C1 segment of cervical spinal cord (tissue), 14 donors: Measurements from ENCODE around the gene ZNF230.

Experiments used
- DNase-seq, 14 donors: peaks; one replicate each; lab custom pipeline; 2025; lab: John Stamatoyannopoulos, UW

The ZNF230 gene

GRCh38 chr19:44002566-44003460 is at the start of gene ZNF230:
ZNF230 (plus strand) TSS chr19:44002957; CDS start chr19:44007079, 4,122 bp downstream.
- DNase-seq, result peak; percentile 43 to 94 (median 88)

- no peak for DNase-seq
Measured at GRCh38 chr19:43956827-43957226, 45.9 kb upstream of the ZNF230 start.

- no peak for DNase-seq
Measured at GRCh38 chr19:43957891-43958290, 44.9 kb upstream of the ZNF230 start.

GRCh38 chr19:43960411-43960810 is 42.3 kb upstream of the ZNF230 start:
- DNase-seq, result no peak

- no peak for DNase-seq
Measured at GRCh38 chr19:43966079-43966694, 36.6 kb upstream of the ZNF230 start.

GRCh38 chr19:43976732-43977131 is 26.0 kb upstream of the ZNF230 start:
- no peak for DNase-seq

- DNase-seq, result no peak
Measured at GRCh38 chr19:43983544-43983911, 19.2 kb upstream of the ZNF230 start.

GRCh38 chr19:43983912-43984686 is 18.7 kb upstream of the ZNF230 start, which contains the start of gene ZNF155:
ZNF155 (plus strand) TSS chr19:43984188; CDS start chr19:43988544, 4,356 bp downstream.
- DNase-seq, result peak; percentile 42 to 93 (median 88)

- peak in 4 of 14 donors; percentile 10 to 35 (median 23) for DNase-seq
Measured at GRCh38 chr19:43984687-43985000, 18.1 kb upstream of the ZNF230 start.

GRCh38 chr19:43997631-43998290 is 5.0 kb upstream of the ZNF230 start:
- no peak for DNase-seq

GRCh38 chr19:44002212-44002565 is 568 bp upstream of the ZNF230 start:
- no peak for DNase-seq

- peak in 2 of 14 donors; percentile 17 to 28 for DNase-seq
Measured at GRCh38 chr19:44003461-44004009, 778 bp downstream of the ZNF230 start.

GRCh38 chr19:44005973-44006372 is 3.2 kb downstream of the ZNF230 start:
- no peak for DNase-seq

GRCh38 chr19:44007473-44007872 is 4.7 kb downstream of the ZNF230 start:
- DNase-seq, result no peak

GRCh38 chr19:44010468-44010867 is 7.7 kb downstream of the ZNF230 start:
- no peak for DNase-seq

- DNase-seq, result no peak
Measured at GRCh38 chr19:44019498-44019897, 16.7 kb downstream of the ZNF230 start.

GRCh38 chr19:44021221-44021620 is 18.5 kb downstream of the ZNF230 start:
- DNase-seq, result no peak

- peak in 1 of 14 donors; percentile 14 for DNase-seq
Measured at GRCh38 chr19:44024900-44025216, 22.1 kb downstream of the ZNF230 start.

GRCh38 chr19:44025217-44025936 is 22.6 kb downstream of the ZNF230 start, which contains the start of gene ZNF222:
ZNF222 (plus strand) TSS chr19:44025379; CDS start chr19:44025437, 58 bp downstream.
- DNase-seq, result peak in 13 of 14 donors; percentile 12 to 83 (median 72)

- DNase-seq, result no peak
Measured at GRCh38 chr19:44026622-44027021, 23.9 kb downstream of the ZNF230 start.
